Measurements from ENCODE around the gene NOS3. TPM values are rescaled to one million over a fixed set of nuclear protein-coding genes. Genes with fewer than 3 reads are reported as not detected.

NOS3 gene
- total and polyA plus RNA-seq, 9 of the 15 experiments (the other 6 are each of a cell fraction or from before 2014, with no cell fraction given): 1.1 to 121 (median 23.6) TPM

GRCh38 chr7:150992833-150993302 lies 2.1 kb downstream of the NOS3 start (continued):
- TF ChIP-seq E2F3 (CRISPR knock-in tag; IDR thresholded peaks at IDR 0.05) (no peak), NR1H2 (CRISPR knock-in tag; IDR thresholded peaks at IDR 0.05) (no peak), ZNF212 (CRISPR knock-in tag; IDR thresholded peaks at IDR 0.05) (no peak), SMC3 (conservative IDR thresholded peaks at IDR 0.05; ENCODE audit: insufficient read depth, low read depth, low read length) (0 out of 2 replicates have a peak, but pooled peaks have one; percentile 7), DEAF1 (CRISPR knock-in tag; IDR thresholded peaks at IDR 0.05) (no peak), PHF21A (IDR thresholded peaks at IDR 0.05; ENCODE audit: borderline replicate concordance, low read depth) (no peak), SMAD4 (CRISPR knock-in tag; conservative IDR thresholded peaks at IDR 0.05) (no peak), HCFC1 (IDR thresholded peaks at IDR 0.05; ENCODE audit: low read depth, low read length) (peak; percentile 100), PHB (CRISPR knock-in tag; IDR thresholded peaks at IDR 0.05) (no peak), SMARCC2 (IDR thresholded peaks at IDR 0.05; ENCODE audit: low read depth) (no peak), STAT5B (CRISPR knock-in tag; IDR thresholded peaks at IDR 0.05) (no peak), NR4A1 (CRISPR knock-in tag; IDR thresholded peaks at IDR 0.05) (no peak), NR4A1 (tag; IDR thresholded peaks at IDR 0.05) (no peak), TFE3 (CRISPR knock-in tag; IDR thresholded peaks at IDR 0.05) (no peak), CLOCK (CRISPR knock-in tag; IDR thresholded peaks at IDR 0.05; ENCODE audit: borderline replicate concordance) (no peak), RHOXF2B (CRISPR knock-in tag; conservative IDR thresholded peaks at IDR 0.05) (0 out of 2 replicates have a peak, but pooled peaks have one; percentile 46), ZC3H8 (IDR thresholded peaks at IDR 0.05) (no peak), PKNOX1 (IDR thresholded peaks at IDR 0.05) (peak; percentile 80), NR2C2 (CRISPR knock-in tag; IDR thresholded peaks at IDR 0.05) (peak; percentile 86; the same call in 1 of the 2 replicates), NR2C2 (tag; IDR thresholded peaks at IDR 0.05) (peak; percentile 83)

All from K562 (cell line).